Activated naive CD8-positive, alpha-beta T cell (primary cell): ENCODE results near the gene POMT2.

Experiments
- H3K27ac Mint-ChIP-seq: one replicate; pipeline ENCODE4 v1.8.0; 2021; ENCODE audit warnings: mixed read lengths
- H3K27me3 Mint-ChIP-seq: one replicate; pipeline ENCODE4 v1.8.0; 2021; ENCODE audit warnings: mixed read lengths
- H3K36me3 Mint-ChIP-seq: one replicate; pipeline ENCODE4 v1.8.0; 2021; ENCODE audit warnings: mixed read lengths
- H3K4me1 Mint-ChIP-seq: one replicate; pipeline ENCODE4 v1.8.0; 2021; ENCODE audit warnings: low read depth, mixed read lengths
- H3K4me3 Mint-ChIP-seq: one replicate; pipeline ENCODE4 v1.8.0; 2021; ENCODE audit warnings: mild to moderate bottlenecking, mixed read lengths
- H3K9me3 Mint-ChIP-seq: one replicate; pipeline ENCODE4 v1.8.0; 2021; ENCODE audit warnings: low read depth, mixed read lengths

Gene POMT2

GRCh38 chr14:77270361-77271112 is 50.1 kb downstream of the POMT2 start:
- no peak overlapping the region for H3K27ac Mint-ChIP-seq
- H3K4me3 Mint-ChIP-seq, result no peak overlapping the region
- no peaks in the 10 kb centered on the region for H3K36me3 Mint-ChIP-seq
- H3K9me3 Mint-ChIP-seq, result no peaks in the 10 kb centered on the region
- peaks cover 13% of the 10 kb centered on the region for H3K27me3 Mint-ChIP-seq
- H3K4me1 Mint-ChIP-seq, result peaks cover 4% of the 10 kb centered on the region

- H3K4me3 Mint-ChIP-seq, result no peak overlapping the region
- H3K4me1 Mint-ChIP-seq, result peaks cover 4% of the 10 kb centered on the region
- H3K27me3 Mint-ChIP-seq, result peaks cover 13% of the 10 kb centered on the region
- H3K9me3 Mint-ChIP-seq, result no peaks in the 10 kb centered on the region
- no peak overlapping the region for H3K27ac Mint-ChIP-seq
- no peaks in the 10 kb centered on the region for H3K36me3 Mint-ChIP-seq
Measured at GRCh38 chr14:77268989-77269600, 51.6 kb downstream of the POMT2 start.

- H3K4me1 Mint-ChIP-seq, result peaks cover 4% of the 10 kb centered on the region
- H3K36me3 Mint-ChIP-seq, result no peaks in the 10 kb centered on the region
- H3K27me3 Mint-ChIP-seq, result peaks cover 13% of the 10 kb centered on the region
- no peaks in the 10 kb centered on the region for H3K9me3 Mint-ChIP-seq
- no peak overlapping the region for H3K4me3 Mint-ChIP-seq
- H3K27ac Mint-ChIP-seq, result no peak overlapping the region
Measured at GRCh38 chr14:77267937-77268699, 52.6 kb downstream of the POMT2 start.

GRCh38 chr14:77266336-77266735 is 54.3 kb downstream of the POMT2 start:
- peaks cover 6% of the 10 kb centered on the region for H3K27me3 Mint-ChIP-seq
- H3K27ac Mint-ChIP-seq, result no peak overlapping the region
- H3K4me1 Mint-ChIP-seq, result peaks cover 4% of the 10 kb centered on the region
- H3K9me3 Mint-ChIP-seq, result no peaks in the 10 kb centered on the region
- no peak overlapping the region for H3K4me3 Mint-ChIP-seq
- H3K36me3 Mint-ChIP-seq, result no peaks in the 10 kb centered on the region

GRCh38 chr14:77265561-77266335 is 54.9 kb downstream of the POMT2 start:
- no peaks in the 10 kb centered on the region for H3K36me3 Mint-ChIP-seq
- peaks cover 5% of the 10 kb centered on the region for H3K27me3 Mint-ChIP-seq
- no peak overlapping the region for H3K27ac Mint-ChIP-seq
- H3K4me1 Mint-ChIP-seq, result peaks cover 4% of the 10 kb centered on the region
- H3K9me3 Mint-ChIP-seq, result no peaks in the 10 kb centered on the region
- no peak overlapping the region for H3K4me3 Mint-ChIP-seq

- H3K27me3 Mint-ChIP-seq, result peaks cover 5% of the 10 kb centered on the region
- H3K4me1 Mint-ChIP-seq, result peaks cover 4% of the 10 kb centered on the region
- H3K27ac Mint-ChIP-seq, result no peak overlapping the region
Measured at GRCh38 chr14:77265187-77265515, 55.5 kb downstream of the POMT2 start.

GRCh38 chr14:77264466-77265186 is 56.1 kb downstream of the POMT2 start:
- Mint-ChIP-seq H3K27ac (no peak overlapping the region), H3K4me1 (peaks cover 2% of the 10 kb centered on the region), H3K4me3 (no peak overlapping the region), H3K27me3 (peaks cover 2% of the 10 kb centered on the region), H3K9me3 (no peaks in the 10 kb centered on the region), H3K36me3 (no peaks in the 10 kb centered on the region)

More at GRCh38 chr14:77265187-77265515, 55.5 kb downstream of the POMT2 start:
- H3K36me3 Mint-ChIP-seq, result no peaks in the 10 kb centered on the region
- no peaks in the 10 kb centered on the region for H3K9me3 Mint-ChIP-seq
- no peak overlapping the region for H3K4me3 Mint-ChIP-seq

GRCh38 chr14:77260631-77261030 is 60.1 kb downstream of the POMT2 start:
- no peaks in the 10 kb centered on the region for H3K36me3 Mint-ChIP-seq
- H3K27ac Mint-ChIP-seq, result no peak overlapping the region
- no peaks in the 10 kb centered on the region for H3K9me3 Mint-ChIP-seq
- H3K27me3 Mint-ChIP-seq, result no peaks in the 10 kb centered on the region
- no peak overlapping the region for H3K4me3 Mint-ChIP-seq
- H3K4me1 Mint-ChIP-seq, result no peaks in the 10 kb centered on the region

- Mint-ChIP-seq H3K27me3 (no peaks in the 10 kb centered on the region), H3K36me3 (no peaks in the 10 kb centered on the region), H3K4me1 (no peaks in the 10 kb centered on the region)
Measured at GRCh38 chr14:77260199-77260598, 60.5 kb downstream of the POMT2 start.

GRCh38 chr14:77259025-77259715 is 61.5 kb downstream of the POMT2 start:
- H3K4me3 Mint-ChIP-seq, result no peak overlapping the region
- no peaks in the 10 kb centered on the region for H3K27me3 Mint-ChIP-seq
- no peaks in the 10 kb centered on the region for H3K4me1 Mint-ChIP-seq
- H3K36me3 Mint-ChIP-seq, result no peaks in the 10 kb centered on the region
- no peaks in the 10 kb centered on the region for H3K9me3 Mint-ChIP-seq
- H3K27ac Mint-ChIP-seq, result no peak overlapping the region

More at GRCh38 chr14:77260199-77260598, 60.5 kb downstream of the POMT2 start:
- Mint-ChIP-seq H3K9me3 (no peaks in the 10 kb centered on the region), H3K27ac (no peak overlapping the region), H3K4me3 (no peak overlapping the region)

- no peak overlapping the region for H3K4me3 Mint-ChIP-seq
- no peaks in the 10 kb centered on the region for H3K36me3 Mint-ChIP-seq
Measured at GRCh38 chr14:77258566-77258965, 62.1 kb downstream of the POMT2 start.

GRCh38 chr14:77257700-77258099 is 63.0 kb downstream of the POMT2 start:
- Mint-ChIP-seq H3K36me3 (no peaks in the 10 kb centered on the region), H3K4me1 (no peaks in the 10 kb centered on the region), H3K9me3 (no peaks in the 10 kb centered on the region), H3K27me3 (no peaks in the 10 kb centered on the region), H3K27ac (no peak overlapping the region), H3K4me3 (no peak overlapping the region)

More at GRCh38 chr14:77258566-77258965, 62.1 kb downstream of the POMT2 start:
- H3K4me1 Mint-ChIP-seq, result no peaks in the 10 kb centered on the region
- H3K27ac Mint-ChIP-seq, result no peak overlapping the region
- H3K9me3 Mint-ChIP-seq, result no peaks in the 10 kb centered on the region
- H3K27me3 Mint-ChIP-seq, result no peaks in the 10 kb centered on the region

GRCh38 chr14:77256694-77257093 is 64.0 kb downstream of the POMT2 start:
- H3K27me3 Mint-ChIP-seq, result no peaks in the 10 kb centered on the region
- no peak overlapping the region for H3K4me3 Mint-ChIP-seq
- H3K36me3 Mint-ChIP-seq, result no peaks in the 10 kb centered on the region
- H3K9me3 Mint-ChIP-seq, result no peaks in the 10 kb centered on the region
- no peaks in the 10 kb centered on the region for H3K4me1 Mint-ChIP-seq
- H3K27ac Mint-ChIP-seq, result no peak overlapping the region
